CD1c-positive myeloid dendritic cell (primary cell): ENCODE results near the gene PCSK4.
A peak's percentile ranks its signal among the peaks of the same experiment; 100 is the strongest.
"Not testable (repeated sequence)": the region's sequence is repeated elsewhere in the genome, so short reads cannot be mapped to it uniquely, and the experiment has no call there.

Experiments
- DNase-seq: peaks from one replicate; pipeline ENCODE4 v3.0.0-alpha.2; 2016; ENCODE audit errors: extremely low spot score

Gene PCSK4

DNA sequence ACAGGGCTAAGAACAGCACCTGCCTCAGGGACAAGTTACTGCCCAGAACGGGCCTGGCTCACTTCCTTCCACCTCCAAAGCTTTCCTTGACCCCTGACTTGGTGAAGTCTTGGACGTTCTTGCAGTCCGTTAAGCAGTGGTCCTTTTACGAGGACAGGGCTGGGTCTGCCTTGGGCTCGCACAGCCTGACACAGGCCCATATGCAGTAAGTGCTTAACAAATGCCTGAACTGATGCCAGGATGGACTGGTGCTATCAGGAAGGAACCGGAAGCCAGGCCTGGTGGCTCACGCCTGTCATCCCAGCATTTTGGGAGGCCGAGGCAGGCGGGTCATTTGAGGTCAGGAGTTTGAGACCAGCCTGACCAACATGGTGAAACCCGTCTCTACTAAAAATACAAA is 31.9 kb upstream of the PCSK4 start:
- no peak for DNase-seq

DNA sequence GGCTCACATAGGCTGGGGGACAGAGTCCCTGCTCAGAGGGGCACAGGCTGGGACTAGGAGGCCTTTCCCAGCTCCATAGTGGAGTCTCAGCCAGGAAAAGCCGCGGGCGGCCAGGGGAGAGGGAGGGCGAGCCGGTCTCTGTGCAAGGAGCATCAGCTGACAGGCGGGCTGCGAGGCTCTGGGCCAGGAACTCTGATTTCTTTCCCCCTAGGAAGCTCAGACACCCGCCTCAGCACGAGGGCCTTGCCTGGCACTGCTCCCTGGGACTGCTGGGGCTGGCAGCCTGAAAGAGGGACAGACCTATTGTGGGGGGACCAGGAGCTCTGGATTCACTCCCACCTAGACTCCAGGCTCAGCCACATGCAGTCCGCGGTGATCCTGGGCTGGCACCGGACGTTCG is 31.5 kb upstream of the PCSK4 start:
- DNase-seq, result no peak

DNA sequence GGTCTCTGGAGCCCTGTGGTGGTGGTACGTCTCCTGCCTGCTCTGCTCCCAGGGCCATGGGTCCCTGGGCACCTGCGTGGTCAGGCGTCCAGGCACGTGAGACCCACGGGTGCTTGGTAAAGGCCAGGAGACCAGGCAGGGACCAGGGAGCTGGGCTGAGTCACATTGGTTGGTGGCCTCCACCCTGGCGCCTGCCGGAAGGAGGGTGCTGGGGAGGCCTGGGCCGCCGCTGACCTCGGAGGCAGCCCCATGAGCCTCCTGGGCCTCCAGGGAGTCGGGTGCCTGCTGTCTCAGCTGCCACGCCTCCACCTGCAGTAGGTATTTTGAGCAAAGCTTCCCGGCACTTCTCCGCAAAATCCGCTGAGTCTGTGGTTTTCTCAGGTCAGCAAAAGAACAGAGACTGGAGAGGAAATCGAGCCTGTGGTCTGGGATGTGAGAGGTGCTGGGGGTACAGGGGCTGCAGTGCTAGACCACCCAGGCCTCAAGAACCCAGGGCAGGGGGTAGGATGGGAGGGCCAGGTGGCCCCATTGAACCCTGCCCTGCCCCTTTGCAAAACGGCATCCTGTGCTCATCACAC is 30.1 kb upstream of the PCSK4 start:
- DNase-seq, result no peak

- DNase-seq, result not testable (repeated sequence)
These were observed 29.7 kb upstream of the PCSK4 start for GRCh38 chr19:1519802-1520201.

DNA sequence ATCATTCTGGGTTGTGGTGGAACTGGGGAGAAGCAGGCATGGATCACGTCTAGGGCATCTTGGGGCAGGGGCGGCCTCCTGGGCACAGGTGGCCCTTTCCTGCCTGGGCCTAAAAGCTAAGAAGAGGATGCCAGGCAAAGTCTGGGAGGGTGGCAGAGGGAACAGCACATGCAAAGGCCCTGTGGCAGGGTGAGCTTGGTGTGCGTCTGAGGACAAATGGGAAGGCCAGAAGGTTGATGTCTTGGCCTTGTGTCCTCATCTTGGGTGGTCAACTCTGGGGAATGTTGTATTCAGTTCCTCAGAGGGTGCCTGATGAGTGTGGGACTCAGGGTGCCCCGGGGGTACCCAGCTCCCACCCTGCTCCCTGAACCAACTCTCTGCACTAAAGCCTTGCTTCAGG is 28.3 kb upstream of the PCSK4 start:
- DNase-seq, result no peak

DNA sequence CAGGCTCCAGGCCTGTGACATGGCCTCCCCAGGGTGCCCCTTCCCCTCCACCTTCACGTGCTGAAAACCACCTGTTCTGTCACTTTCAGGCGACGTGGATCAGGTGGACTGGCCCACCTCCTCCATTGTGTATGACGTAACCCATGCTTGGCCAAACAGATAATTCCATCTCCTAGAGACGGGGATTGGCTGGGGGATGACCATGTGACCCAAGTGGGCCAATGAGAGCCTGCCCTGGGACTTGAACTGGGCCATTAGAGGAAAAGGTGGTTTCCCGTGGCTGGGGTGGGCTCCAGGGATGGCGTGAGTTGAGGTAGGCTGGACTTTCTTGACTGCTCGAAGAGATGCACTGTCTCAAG is 26.2 kb upstream of the PCSK4 start:
- DNase-seq, result no peak

DNA sequence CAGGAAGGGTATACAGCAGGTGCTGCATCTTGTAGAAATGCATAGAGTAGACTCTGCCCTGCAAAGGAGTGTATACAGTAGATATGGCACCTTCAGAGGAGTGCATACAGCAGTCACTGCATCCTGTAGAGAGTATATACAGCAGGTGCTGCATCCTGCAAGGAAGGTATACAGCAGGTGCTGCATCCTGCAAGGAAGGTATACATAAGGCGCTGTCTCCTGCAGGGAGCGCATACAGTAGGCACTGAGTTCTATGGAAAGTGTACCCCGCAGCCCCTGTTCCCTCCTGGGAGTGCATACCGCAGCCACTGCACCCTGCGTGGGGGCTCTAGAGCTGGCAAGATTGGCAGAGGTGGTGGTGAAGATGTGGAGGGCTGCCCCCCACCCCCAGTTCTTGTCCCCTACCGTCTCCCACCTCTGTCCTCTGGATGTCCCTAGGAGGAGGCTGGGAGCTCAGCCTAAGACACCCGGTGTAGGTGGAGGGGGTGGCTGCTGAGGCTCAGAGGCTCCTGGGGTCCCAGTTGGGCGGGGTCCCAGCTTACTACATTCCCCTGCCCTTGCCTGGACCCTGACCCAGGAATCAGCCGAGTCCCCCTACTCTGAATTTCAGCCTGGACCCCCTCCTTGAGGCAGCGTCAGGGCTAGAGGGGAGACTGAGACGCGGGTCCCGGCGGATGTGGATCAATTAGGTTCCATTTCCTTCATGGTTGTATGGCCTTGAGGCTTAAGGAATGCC is 25.0 kb upstream of the PCSK4 start:
- no peak for DNase-seq

DNA sequence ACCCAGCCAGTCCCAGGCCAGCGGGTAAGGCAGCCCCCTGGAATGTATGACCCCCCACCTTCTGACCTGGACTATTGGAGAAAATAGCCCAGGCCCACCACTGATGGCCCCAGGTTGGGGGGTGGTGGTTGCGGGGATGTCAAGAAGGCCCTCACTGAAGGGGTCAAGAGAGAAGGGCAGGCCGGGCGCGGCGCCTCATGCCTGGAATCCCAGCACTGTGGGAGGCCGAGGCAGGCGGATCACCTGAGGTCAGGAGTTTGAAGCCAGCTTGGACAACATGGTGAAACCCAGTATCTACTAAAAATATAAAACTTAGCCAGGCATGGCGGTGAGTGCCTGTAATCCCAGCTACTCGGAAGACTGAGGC is 24.1 kb upstream of the PCSK4 start:
- DNase-seq, result no peak

DNA sequence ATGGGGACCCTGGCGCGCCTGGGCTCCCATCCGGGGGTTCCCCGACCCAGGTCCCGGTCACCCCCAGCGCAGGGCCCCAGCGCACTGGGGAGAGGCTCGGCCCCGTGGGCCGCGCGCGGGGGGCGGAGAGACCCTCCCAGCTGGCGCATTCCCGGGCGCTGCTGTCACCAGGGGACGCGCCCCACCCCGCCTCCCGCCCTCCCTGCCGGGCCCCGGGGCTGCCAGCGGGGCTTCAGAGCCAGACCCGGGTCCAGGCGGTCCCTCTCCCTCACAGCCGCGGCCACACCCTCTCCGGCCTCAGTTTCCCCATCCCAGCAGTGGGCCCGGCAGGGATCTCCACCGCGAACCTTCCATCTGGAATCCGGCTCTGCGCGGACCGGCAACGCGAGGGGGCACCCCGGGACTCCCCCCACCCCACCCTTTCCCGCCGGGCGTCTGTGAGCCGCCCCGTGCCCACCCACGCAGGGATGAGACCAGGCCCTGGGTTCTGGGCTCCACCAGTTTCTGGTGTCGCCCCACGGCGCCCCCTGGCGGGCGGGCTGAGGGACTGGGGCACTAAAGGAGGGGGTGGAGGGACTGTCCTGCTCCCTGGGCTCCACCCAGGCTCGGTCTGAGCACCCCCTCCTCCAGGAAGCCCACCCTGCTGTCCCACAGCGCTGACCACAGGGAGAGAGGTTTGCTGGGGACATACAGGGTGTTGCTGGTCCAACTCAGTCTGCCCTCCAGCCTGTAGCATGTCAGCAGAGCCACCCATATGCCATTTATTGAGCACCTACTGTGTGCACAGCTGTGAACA is 23.5 kb upstream of the PCSK4 start:
- peak; percentile 75 for DNase-seq

DNA sequence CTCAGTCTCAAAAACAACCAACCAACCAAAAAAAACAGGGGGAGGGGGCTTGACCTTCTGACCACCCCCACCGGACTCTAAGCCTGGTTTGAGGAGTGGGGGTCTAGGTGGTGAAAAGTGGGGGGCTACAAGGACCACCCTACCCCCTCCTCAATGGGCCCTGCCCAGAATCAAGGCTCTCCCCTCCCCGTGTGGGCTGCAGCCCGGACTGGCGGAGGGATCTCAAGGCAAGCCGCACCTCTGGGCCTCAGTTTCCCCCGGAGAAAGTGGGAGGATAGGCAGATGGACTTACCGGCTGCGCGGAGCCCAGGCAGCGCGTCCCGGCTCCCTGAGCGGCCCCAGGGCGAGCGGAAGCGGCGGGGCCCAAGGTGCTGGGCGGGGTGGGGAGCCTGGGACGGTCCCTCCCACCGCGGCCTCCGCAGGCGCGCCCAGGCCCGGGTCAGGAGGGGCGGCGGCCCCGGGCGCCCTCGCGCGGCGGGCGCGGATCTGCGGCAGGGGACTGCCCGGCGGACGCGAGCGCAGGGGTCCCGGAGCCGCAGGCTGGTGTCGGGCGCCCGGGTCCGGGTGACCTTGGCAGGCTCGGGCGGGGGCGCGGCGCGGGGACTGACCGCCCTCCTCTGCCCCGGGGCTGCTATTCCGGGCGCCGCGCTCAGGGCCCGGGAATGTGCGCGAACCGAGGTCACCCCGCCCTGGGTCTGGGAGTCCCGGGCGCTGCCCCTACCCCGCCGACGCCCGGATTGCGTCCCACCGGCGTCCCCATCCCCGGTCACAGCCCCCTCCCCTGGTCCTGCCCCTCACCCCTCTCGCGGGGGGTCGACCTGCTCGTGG is 22.7 kb upstream of the PCSK4 start, which contains the start of gene ADAMTSL5:
TSS of gene ADAMTSL5 (minus strand) at position 349 of the 828 bp plus-strand sequence. CDS start 2,076 bp downstream, outside the sequence.
- DNase-seq, result peak; percentile 71

- DNase-seq, result no peak
These were observed 21.5 kb upstream of the PCSK4 start for GRCh38 chr19:1511318-1512317.

DNA sequence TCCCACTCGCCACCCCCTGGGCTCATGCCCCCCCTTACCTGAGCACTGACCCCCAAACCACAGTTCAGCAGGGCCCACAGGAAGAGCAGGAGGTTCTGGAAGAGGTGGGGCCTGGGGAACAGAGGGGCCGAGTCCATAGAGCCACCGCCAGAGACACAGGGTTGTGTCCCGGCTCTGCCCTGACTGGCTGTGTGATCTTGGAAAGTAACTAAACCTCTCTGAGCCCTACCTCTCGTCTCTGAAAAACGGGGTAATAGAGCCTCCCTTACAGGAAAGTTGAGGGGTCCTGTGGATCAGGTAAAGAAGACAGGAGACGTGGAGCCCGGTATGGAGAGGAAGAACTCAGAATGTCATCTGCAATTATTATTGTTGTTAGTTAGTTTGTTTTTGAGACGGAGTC is 20.7 kb upstream of the PCSK4 start:
- DNase-seq, result no peak

DNA sequence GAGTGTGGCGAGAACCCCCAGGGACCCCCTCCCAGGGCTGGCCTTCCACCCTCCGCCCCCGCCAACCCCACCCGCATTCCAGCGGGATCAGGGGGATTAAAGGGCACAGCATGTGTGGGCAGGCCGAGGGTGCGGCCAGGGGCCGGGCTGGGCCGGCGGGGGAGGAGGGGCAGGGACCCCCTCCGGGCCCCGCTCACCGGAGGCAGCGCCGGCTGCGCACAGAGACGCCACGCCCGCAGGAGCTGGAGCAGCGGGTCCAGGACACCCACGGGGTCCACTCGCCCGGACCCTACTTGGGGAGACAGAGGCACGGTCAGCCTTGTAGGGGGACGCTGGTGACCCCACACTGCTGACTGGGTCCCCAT is 20.3 kb upstream of the PCSK4 start:
- DNase-seq, result no peak

DNA sequence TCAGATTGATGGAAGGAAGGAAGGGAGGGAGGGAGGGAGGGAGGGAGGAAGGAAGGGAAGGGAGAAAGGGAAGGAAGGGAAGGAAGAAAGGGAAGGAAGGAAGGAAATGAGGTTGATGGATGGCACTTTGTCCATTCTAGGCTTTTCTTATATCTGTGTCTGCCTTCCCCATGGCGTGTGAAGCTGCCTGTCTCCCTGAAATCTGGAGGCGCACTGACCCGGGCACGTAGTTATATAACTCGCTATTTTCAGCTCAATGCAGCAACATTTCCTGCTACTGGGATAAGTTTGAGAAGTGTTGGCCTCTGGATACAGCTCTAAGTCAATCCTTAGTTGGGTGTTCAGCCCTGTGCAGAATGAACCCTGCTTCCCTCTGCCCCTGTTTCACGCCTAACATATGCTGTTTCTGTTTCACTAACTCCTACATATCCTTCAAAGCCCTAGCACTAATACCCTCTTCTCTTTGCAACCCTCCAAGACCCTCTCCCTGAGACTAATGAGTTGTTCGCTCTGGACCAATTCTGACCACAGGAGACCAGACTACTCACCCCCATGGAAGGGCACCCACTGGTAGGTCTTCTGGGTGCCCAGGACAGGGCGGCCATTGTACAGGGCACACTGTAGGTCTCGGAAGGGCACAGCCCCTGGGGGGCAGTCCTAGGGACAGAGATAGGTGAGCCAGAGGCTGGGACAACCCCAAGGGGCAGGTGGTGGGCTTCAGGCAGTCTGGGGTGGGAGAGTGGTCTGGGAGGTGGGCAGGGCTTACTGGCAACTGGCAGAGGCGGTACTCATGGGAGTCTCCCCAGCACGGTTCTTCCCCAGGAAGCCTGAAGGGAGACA is 19.7 kb upstream of the PCSK4 start:
- DNase-seq, result no peak

DNA sequence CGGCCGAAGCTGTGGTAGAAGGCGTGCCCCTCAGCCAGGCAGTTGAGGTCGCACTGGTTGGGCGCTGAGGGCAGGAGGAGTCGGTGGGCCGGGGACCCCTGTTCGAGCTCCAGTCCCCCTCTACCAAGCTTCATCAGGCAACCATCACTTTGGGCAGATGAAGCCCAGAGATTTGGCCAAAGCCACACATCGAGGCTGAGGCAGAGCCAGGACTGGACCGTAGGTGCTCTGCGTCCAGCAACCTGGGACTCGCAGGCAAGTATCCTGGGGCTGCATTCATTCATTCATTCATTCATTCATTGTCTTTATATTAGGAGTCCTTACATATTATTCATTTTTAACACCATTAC is 18.3 kb upstream of the PCSK4 start:
- no peak for DNase-seq

GRCh38 chr19:1507763-1508506 is 17.8 kb upstream of the PCSK4 start:
- DNase-seq, result peak; percentile 95

DNA sequence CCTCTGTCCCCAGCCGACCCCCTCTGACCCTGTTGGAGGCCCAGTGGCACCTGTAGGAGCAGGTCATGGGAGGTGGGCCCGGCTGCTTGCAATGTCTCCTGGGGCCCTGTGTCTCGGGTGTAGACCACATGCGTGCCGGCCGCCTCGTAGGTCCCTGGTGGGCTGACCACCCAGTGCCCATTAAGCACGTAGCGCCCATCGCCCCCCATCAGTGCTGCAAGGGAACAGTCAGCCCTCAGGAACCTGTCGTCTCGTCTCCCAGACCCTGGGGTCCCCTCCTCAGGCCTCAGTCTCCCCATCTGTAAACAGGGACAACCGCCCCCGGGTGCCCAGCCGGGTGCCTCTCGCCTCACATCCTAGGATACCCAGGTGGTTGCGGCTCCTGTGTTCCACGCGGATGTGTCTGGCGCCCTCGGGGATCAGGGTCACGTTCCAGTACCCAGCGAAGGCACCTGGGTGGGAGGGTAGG is 17.1 kb upstream of the PCSK4 start:
- no peak for DNase-seq

GRCh38 chr19:1505991-1506881 is 16.1 kb upstream of the PCSK4 start:
- DNase-seq, result no peak
